ENCODE measurements around the gene DPYSL4.

DNA sequence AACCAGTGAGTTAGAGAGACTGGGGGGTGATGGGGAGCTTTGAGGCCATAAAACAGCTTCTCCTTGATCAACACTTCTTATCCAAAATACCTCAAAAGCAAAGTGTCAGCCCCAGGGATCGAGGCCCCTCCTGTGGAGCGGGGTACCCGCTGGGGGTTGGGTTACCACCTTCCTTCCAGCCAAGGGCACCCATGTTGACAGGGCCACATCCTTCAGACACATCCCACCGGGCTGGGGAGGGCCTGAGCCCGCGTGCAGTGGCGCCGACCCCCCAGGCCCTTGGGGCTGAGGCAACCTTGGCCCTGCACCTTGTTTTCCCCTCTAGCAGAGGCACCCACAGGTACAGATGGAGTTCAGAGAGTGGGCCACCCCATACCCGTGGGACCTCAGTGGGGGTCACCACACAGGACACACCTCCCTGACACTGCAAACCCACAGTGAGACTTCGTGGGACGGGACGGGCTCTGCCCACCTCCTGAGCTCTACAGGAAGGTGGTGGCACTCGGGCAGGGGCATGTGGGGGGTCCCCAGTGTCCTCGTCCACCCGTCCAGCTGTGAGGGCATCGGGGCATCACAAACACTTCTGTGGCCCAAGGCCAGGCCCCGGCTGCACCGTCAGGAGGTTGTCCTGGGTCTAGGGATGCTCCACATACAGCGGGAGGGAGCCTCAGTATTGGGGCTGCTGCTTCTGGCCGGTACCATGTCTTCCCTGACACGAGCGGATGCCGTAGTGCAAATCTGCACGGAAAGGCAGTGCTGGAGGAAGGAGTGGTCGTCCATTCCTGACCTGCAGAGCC is 10.7 kb downstream of the DPYSL4 start:
- TF ChIP-seq EZH2 (IDR thresholded peaks at IDR 0.05; ENCODE audit: insufficient read depth, poor library complexity, severe bottlenecking) = no peak
- no peak for TF ChIP-seq EZH2phosphoT487 (IDR thresholded peaks at IDR 0.05; ENCODE audit: insufficient read depth, low read depth)

All from GM23248 (cell line).